GM19193 (cell line): Measurements from ENCODE around the gene OSBPL6.

Experiments
- POLR2A ChIP-seq: IDR thresholded peaks from 4 replicates; pipeline ENCODE4 v1.6.1; 2011; ENCODE audit not compliant: insufficient read depth, insufficient read length; ENCODE audit errors: extremely low read depth

OSBPL6 gene

DNA sequence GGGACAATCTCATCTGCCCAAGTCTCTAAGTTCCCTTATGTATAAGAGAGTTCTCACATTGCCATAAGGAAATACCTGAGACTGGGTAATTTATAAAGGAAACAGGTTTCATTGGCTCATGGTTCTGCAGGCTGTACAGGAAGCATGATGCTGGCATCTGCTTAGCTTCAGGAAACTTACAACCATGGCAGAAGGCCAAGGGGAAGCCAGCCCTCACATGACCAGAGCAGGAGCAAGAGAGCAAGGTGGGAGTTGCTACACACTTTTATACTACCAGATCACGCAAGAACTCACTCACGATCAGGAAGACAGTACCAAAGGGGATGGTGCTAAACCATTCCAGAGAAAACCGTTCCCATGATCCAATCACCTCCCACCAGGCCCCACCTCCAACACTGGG is 182.7 kb downstream of the OSBPL6 start:
- no peak for TF ChIP-seq POLR2A

DNA sequence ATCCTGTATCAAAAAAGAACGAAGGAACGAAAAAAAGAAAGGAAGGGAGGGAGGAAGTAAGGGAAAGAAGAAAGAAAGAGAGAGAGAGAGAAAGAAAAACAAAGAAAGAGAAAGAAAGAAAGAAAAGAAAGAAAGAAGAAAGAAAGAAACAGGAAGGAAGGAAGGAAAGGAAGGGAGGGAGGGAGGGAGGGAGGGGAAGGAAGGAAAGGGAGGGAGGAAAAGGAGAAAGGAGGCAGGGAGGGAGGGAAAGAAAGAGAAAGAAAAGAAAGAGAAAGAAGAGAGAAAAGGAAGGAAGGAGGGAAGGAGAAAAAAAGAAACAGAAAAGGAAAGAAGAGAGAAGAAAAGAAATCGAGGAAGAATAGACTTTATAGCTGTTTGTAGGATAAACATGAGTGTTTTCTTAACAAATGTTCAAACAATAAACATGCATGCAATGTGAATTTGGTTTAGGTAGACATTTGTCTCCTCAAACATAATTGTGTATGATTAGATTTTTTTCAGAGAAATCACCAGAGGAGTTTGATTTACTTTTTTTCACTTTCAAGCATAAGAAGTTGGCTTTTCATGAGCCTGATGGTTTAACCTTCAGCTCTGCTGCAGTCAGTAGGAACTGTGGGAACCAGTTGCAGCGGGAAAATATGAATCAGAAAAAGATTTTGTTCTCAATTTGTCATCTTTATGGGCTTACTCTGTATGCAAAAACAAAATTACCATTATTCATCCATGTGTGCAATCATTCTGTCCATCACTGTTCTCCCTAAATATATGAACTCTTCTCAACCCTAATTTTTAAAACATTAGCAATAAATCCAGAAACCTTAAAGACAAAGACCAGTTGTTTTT is 185.1 kb downstream of the OSBPL6 start:
- TF ChIP-seq POLR2A: no peak

DNA sequence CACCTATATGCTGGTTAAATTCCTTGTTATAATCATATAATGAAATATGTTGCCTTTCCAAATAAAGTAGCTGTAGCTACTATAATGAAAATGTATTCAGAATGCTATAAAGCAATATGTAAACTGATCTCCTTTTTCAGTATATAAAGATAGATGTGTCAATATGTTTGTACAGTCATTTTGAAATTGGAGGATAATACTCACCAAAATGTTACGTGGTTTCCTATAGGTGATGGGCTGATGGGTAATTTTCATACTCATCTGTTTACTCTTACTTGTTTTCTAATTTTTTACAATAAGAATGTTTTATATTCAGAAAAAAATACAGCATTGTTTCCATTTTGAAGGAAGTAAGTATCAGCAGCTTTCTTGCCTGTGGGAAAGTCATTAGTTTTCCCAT is 186.5 kb downstream of the OSBPL6 start:
- no peak for TF ChIP-seq POLR2A

DNA sequence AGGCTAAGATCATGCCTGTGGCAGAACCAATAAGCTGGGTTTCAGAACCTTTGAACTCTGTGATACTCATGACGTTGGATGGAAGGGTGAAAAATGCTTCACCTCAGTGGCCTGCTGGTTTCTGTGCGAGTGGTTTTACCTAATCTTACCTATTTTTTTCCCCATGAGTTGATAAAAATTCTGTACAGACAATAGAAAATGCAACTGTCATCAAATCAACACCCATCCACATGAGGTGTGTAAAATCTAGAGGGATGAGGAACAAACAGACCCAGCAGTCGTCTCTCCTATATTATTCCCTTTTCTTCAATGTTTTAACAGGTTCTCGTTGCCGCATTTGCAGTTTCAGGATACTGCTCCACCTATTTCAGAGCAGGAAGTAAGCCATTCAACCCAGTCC is 189.4 kb downstream of the OSBPL6 start:
- no peak for TF ChIP-seq POLR2A

DNA sequence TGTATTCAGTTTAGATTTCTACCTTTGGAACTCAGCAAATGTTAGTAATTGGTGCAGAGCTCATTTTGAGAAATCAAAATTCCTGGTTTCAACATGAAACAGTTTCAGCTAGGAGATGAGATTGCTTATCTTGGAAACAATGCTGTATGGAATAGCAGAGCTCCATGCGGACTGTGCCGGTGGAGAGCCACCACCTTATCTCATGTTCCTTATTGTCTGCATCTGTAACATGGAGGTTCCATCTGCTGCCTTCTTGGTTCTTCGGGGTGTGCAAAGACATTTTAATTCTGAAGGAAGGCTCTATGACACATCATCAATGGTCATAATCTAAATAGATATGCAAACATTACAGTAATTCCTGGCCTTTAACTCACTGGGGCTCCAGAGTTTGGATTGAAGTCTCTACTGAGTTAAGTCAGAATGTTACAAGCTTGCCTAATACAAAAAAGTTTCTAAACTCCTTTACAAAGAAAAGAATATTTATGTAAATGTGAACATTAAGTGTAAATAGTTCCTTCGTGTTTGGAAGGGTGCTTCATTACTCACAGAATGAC is 191.4 kb downstream of the OSBPL6 start:
- no peak for TF ChIP-seq POLR2A

DNA sequence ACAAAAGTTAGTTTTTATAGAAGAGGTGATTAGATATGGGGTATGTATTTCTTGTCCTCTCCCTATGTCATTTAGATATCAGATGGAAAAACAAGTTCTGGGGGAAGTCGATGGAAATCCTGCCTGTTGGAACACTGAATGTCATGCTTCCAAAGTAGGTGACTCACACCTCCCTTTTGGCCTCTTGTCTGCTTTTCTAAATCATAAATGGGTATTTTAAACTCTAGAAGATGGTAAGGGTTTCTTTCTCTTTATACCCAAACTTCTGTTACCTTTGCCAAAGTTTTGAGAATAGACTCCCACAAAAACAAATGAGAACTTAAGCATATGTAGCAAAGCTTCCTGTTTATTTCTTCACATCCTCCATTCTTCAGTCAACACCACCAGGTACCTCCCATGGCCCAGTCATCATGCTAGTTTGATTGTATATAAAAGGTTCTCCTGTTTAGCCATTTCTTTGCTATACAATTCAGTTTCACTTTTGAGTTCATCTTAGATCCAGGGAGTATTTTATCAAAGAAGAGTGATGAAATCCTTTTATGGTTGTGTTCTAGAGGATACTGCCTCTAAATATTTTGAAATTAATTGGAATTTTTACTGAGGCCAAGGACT is 192.8 kb downstream of the OSBPL6 start:
- TF ChIP-seq POLR2A: no peak

DNA sequence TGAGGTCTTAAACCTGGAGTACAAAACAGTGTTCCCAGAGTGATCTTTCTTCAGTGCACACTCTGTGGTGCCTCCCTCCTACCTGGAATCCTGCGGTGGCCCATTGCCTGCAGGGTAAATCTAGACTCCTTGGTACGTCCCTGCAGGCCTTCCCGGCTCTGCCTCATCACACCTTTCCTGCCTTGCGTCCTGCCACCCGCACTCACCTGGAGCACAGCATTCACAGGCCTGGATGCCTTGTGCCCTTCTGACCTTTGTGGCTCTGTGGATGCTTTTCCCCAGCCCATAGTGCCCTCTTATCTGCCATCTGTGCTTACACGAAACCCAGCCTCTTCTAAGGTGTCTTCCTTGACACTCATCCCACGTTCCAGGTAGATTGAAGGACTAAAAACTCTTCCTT is 194.0 kb downstream of the OSBPL6 start:
- TF ChIP-seq POLR2A: no peak

DNA sequence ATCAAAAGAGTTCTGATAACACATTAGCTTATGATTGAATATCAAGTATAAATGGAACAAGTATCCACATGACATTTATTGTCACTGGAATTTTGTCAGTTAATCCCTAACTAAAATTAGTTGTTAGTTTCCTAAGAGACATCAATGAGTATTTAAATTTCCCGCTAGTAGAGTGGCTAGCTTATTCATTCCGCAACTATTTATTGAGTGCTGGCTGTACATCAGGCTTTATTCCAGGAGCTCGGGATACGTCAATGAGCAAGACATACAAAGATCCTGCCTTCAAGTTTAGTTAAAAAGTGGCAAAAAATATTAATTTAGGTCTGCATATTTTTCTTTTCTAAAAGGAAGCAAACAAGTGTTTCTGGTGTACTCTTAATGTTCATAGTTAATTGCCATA is 197.4 kb downstream of the OSBPL6 start:
- no peak for TF ChIP-seq POLR2A

DNA sequence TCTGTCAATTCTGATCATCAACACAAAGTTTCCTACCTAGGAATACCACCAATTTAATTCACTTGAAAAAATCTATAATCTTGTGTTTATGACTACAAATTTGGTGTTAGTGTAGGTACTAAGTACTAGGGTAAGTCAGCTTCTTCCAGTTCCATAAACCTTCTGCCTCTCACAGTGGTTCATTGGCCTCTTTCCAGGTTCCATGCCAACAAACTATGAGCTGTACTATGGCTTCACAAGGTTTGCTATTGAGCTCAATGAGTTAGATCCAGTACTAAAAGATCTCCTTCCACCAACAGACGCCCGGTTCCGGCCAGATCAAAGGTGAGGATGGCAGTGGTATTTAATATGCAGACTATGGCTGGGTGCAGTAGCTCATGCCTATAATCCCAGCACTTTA is 197.9 kb downstream of the OSBPL6 start:
- TF ChIP-seq POLR2A: no peak

DNA sequence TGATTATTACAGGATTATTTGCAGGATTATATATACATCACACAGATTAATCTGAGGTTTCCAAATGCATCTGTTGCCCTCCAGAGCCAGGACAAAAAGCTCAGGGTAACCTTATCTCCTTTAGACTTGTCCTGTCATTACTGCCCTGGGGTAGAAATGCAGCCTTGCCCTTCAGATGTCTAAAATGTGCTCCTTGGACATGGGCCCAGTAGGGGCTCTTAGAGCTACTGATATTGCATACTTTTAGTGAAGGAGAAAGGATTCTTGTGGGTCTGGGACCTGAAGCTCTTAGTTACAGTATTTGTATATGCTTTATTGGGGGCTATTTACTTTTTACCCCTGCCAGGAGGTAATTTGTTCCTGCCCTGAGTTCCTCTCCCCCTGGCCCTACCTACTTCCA is 200.5 kb downstream of the OSBPL6 start:
- TF ChIP-seq POLR2A: no peak

DNA sequence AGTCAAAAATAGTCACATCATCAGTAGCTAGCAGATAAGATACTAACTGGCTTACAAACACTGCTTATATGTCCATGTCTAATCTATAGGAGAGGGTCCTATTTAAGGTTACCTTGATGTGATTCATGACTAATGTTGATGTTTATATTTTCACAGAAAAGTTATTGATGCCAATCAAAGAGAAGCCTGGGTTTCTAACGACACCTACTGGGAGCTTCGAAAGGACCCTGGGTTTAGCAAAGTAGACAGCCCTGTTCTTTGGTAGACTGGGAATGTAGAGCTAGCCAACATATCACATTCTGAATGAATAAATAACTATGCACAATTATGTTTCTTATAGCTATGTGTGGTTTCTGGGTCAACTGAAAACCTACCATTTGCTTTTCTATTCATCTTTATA is 201.0 kb downstream of the OSBPL6 start:
- no peak for TF ChIP-seq POLR2A

DNA sequence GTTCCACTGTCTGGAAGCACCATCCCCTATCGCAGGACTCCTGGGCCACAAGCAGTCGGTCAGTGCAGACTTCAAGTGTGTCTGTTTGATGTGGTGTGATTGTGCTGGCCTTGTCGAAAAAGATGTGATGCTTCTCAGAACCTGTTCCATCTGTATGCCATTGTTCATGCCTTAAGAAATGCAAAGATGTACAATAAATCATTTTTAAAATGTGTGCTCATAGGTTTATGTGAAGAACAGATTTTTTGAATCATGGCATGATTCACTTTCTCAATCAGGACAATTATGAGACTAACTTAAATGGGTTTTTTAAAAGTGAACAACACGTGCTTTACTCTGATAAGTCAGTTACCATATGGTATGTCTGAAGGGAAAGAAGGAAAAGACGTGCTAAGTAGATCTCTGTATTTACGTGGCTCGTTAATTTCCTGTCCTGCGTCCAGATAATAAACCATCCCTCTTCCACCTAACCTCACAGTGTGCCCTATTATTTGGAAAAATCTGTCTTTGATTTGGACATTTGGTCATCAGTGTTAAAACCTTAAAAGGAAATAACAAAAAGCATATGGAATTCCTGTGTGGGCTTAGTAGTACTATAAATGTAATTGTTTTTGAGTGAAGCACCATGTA is 201.7 kb downstream of the OSBPL6 start:
- TF ChIP-seq POLR2A: no peak

DNA sequence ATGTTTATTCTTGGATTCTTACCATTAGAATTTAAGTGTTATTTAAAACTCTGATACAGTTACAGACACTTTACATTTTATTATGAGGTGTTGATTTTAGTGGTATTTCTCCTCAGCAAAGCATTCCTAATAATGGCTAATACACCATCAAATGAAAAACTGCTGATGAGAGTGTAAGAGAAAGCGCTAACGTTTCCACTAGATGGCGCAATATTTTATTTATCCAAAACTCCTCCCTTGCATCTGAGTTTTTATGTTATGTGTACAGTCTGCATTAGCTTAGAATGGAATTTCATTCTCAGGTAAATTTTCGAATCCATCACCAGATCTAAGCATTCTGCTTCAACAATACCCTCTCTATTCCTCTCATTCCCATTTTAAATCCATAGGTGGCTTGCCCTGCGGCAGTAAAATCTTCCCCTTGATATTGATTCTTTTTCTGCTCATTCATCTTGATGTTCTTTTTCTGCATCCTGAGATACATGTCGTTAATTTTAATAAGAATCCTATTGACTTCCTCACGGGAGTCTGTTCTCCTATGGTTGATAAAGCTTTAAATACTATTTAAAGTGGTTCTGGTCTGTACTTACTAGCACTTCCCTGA is 202.8 kb downstream of the OSBPL6 start:
- TF ChIP-seq POLR2A: no peak

DNA sequence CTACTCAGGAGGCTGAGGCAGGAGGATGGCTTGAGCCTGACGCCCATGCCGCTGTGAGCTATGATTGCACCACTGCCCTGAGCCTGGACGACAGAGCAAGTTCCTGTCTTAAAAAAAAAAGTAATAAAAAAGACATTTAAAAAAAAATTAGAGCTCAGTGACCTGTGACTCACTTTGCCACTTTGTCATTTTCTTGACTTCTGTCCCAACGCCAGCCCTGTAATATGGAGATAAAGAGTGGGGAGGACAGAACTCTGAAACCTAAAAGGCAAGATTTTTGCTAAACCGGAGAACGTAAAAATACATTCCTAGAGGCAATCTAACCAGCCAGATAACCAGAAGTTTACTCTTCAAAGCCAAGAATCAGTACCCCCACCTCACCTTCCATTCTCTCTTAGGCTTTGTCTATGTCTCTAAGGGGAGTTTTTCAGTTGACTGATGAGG is 207.7 kb downstream of the OSBPL6 start:
- no peak for TF ChIP-seq POLR2A

DNA sequence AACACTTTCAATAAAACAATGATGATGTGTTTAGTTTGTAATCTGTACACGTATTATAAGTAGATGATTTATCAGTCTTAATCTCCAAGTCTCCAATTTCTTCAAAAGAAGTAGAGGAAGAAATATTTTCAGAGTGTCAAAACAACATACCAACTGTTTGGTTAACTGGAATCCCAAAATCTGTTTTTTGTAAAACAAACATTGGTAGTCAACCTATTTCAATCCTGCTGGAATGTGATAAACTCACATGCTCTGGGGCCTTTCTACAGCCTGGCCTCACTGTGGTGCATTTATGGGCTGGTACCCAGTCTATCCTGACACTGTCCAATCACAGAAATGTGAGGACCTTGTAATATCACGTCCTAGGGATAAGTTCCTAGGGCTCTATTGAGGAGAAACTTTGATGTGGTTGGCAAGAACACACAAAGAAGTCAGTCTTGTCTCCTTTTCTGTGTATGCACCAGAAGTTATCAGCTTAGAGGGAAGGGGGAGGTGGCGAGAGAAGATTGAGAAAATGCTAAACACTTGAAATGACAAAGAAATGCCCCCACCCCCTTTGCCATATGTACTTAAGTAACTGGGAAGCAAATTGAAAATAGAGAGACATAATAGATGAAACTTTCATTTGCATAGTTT is 209.5 kb downstream of the OSBPL6 start:
- no peak for TF ChIP-seq POLR2A
